SKM-1 treated with dmso at 0.1 percent for 144 hours (cell line): Measurements from ENCODE around the gene TBC1D3G.
"Not testable (repeated sequence)": the region's sequence is repeated elsewhere in the genome, so short reads cannot be mapped to it uniquely, and the experiment has no call there.

Source experiments
- DNase-seq: peaks from one replicate; lab custom pipeline; 2025; ENCODE audit not compliant: unreplicated experiment; lab: John Stamatoyannopoulos, UW

Gene TBC1D3G

DNA sequence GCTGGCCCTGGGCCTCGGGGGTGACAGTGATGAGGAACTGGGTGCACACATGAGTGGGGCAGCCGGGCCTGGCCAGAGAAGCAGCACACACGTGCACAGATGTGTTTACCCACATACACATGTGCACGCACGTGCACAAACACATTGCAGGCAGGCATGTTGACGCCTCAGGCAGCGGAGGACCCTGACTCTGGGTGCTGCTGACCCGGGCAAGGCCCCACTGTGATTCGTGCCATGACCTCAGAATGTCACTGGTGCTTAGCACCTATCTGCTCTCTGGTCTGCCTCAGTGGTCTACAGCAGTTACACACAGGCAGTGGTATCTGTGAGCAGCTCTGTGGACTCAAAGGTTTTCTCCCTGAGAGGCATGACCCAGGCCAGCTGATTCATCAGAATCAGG lies at the start of gene TBC1D3G:
TBC1D3G (plus strand) TSS at position 301 of the 400 bp plus-strand sequence. CDS start 1,528 bp downstream, outside the sequence.
- not testable (repeated sequence) for DNase-seq

DNA sequence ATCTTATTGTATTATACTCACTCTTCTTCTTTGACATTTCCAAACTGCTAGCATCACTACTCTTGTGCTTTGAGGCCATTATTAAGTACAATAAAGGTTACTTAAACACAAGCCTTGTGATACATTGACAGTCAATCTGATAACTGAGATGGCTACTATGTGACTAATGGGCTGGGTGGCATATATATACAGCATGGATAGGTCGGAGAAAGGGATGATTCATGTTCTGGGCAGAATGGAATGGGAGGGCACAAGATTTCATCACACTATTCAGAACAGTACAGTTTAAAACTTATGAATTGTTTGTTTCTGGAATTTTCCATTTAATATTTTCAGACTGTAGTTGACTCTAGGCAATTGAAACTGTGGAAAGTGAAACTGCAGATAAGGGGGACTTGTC lies 40.4 kb upstream of the TBC1D3G start:
- DNase-seq: not testable (repeated sequence)

DNA sequence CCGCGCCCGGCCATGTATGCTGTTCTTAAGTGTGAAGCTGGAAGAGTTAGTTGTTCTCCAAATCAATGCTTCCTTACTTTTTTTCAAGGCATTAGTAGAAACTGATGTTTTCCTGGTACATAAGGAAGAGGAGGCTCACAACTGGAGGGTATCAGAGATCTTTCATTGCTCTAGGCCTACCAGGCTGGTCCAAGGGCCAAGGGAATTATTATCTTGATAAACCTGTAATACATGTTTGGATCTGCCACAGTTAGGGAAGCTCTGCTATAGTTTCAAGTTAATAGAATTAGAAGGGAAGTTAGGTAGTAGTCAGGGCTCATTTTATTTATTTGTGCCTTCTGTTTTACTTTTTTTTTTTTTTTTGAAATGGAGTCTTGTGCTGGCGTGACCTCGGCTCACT lies 39.5 kb upstream of the TBC1D3G start:
- not testable (repeated sequence) for DNase-seq

DNA sequence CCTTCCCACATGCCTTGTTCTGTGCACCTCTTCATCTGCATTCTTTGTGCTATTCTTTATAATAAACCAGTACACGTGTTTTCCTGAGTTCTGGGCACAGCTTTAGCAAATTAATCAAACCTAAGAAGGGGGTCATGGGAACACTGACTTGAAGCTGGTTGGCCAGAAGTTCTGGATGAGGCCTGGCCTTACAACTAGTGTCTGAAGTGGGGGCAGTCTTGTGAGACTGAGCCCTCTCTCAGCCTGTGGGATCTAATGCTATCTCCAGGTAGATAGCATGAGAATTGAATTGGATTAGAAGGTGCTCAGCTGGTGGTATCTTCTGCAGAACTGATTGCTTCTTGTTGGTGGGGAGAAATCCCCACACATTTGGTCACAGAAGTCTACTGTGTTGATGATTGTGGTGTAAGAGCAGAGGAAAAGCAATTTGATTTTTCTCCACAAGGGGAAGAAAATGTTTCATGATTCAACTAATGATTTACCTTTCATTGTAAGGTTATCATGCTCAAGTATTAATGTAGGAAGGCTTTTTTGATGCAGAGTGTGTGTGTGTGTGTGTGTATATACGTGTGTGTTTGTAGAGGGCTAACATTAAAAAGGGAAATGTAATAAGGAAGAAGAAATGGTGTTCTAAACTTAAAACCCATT lies 33.6 kb upstream of the TBC1D3G start:
- not testable (repeated sequence) for DNase-seq

DNA sequence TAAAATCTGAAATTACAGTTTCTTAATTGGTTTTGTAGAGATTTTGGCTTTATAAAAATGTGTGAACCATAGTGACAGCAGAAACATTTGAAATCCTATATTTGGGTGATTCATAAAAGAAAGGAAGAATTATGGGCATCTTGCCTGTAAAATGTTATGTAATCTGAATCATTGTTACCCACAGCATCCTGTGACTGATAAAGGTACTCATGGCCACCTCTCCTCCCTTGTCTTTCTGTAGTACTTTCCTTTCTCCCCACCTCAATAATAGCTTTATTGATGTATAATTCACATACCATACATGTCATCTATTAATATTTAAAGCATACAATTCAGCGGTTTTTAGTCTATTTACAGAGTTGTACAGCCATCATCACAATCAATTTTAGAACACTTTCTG lies 28.5 kb upstream of the TBC1D3G start:
- DNase-seq: not testable (repeated sequence)

DNA sequence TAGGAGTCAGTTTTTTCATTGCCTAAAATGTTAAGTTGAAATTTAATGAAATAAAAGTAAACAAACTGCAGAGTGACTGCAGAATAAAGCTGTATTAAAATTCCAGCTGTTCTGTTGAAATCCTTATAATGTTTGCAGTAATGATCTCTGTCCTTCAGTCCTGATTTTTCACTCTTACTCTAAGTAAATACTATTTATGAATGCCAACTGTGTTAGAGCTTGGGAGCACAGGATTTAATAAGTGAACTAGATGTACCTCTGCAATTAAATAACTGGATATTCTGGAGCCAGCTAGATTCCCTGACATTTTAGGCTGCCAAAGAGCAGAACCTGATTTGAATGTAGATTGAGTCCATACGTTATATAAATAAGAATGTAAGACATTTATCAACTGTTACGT lies 7.9 kb upstream of the TBC1D3G start:
- DNase-seq: not testable (repeated sequence)

DNA sequence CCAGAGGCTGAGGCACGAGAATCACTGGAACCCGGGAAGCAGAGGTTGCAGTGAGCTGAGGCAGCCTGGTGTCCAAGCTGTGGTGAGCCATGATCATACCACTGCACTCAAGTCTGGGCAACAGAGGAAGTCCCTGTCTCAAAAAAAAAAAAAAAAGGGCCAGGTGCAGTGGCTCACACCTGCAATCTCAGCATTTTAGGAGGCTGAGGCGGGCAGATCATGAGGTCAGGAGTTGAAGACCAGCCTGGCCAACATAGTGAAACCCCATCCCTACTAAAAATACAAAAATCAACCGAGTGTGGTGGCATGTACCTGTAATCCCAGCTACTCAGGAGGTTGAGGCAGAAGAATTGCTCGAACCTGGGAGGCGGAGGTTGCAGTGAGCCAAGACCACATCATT lies 38.8 kb downstream of the TBC1D3G start:
- not testable (repeated sequence) for DNase-seq

DNA sequence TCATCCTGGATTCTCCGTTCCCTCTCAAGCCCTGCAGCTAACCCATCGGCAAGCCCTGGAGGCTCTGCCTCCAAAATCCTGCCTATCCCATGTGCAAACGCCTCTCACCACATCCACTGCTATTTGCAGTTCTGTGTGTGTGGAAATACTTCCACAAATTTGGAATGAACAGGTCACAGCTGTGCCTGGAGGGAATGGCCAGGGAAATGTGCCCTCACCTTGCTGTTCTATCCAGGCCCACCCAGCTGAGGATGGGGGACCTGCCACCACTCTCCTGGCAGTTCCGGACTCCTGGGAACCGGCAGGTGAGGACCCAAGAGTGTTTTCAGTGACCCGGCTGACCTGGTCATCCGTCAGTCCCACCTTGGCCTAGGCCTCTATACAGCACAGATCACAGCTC lies 52.3 kb downstream of the TBC1D3G start:
- DNase-seq: not testable (repeated sequence)
